Caki2 (cell line): ENCODE results near the gene LRRC52. TPM values are rescaled to one million over a fixed set of nuclear protein-coding genes. Genes with fewer than 3 reads are reported as not detected.

Source experiments
- DNase-seq: peaks from one replicate; pipeline ENCODE4 v3.0.0-alpha.2; 2015; ENCODE audit warnings: low read depth
- in situ Hi-C: cut with HindIII; loops from 2 replicates; pipeline ENCODE4 v1.10.0; 2016; ENCODE audit warnings: low sequenced_read_pairs, low pct_unique_long_range_greater_than_20kb, mixed read lengths
- total RNA-seq: library from RNA; depleted of rRNA; stranded (reverse); fragments of >200 nt; shearing (Covaris generic); gene quantifications from 2 replicates; pipeline ENCODE4 v1.2.3, GENCODE V29; 2014; ENCODE audit warnings: low replicate concordance; rRNA removed

The LRRC52 gene
- total RNA-seq, 1 experiment from 2014 or later: not detected

GRCh38 chr1:165612062-165612461 lies 68.3 kb downstream of the LRRC52 start:
- peak; percentile 85 for DNase-seq
- in situ Hi-C loops: no loop called here

Other genes starting within 250 kb of the LRRC52 start
- not detected in 2 replicates for gene LMX1A, start 187.3 kb upstream of the LRRC52 start, total RNA-seq
- not detected in 2 replicates for gene RXRG, start 98.9 kb upstream of the LRRC52 start, total RNA-seq
- 388 and 424 TPM in 2 replicates for gene MGST3, start 87.2 kb downstream of the LRRC52 start, total RNA-seq
- gene ALDH9A1, start 154.6 kb downstream of the LRRC52 start, total RNA-seq: 117 and 126 TPM in 2 replicates
- 27.2 and 73.4 TPM in 2 replicates for gene TMCO1, start 224.9 kb downstream of the LRRC52 start, total RNA-seq